Endothelial cell of umbilical vein (primary cell): ENCODE results near the gene LHX2.

Experiments used
- MYC ChIP-seq: IDR thresholded peaks from one replicate; pipeline ENCODE4 v1.6.1; 2011; ENCODE audit warnings: mild to moderate bottlenecking, low read depth, low read length
- TF ChIP-seq, protein P1 (sequence below), 2 donors: IDR thresholded peaks; 1 replicate in 1 of 2; 2 replicates in 1 of 2; pipeline ENCODE4 v1.5.1; 2011; ENCODE audit warnings: low read length in 2 of 2, mild to moderate bottlenecking in 2 of 2, moderate library complexity in 2 of 2, control low read depth in 1 of 2, inconsistent platforms in 1 of 2, low read depth in 1 of 2; ENCODE audit not compliant: insufficient read depth in 1 of 2; ENCODE audit errors: extremely low read depth in 1 of 2

GRCh38 chr9:124037790-124038189 is 26.2 kb downstream of the LHX2 start:
- TF ChIP-seq, protein P1, sequence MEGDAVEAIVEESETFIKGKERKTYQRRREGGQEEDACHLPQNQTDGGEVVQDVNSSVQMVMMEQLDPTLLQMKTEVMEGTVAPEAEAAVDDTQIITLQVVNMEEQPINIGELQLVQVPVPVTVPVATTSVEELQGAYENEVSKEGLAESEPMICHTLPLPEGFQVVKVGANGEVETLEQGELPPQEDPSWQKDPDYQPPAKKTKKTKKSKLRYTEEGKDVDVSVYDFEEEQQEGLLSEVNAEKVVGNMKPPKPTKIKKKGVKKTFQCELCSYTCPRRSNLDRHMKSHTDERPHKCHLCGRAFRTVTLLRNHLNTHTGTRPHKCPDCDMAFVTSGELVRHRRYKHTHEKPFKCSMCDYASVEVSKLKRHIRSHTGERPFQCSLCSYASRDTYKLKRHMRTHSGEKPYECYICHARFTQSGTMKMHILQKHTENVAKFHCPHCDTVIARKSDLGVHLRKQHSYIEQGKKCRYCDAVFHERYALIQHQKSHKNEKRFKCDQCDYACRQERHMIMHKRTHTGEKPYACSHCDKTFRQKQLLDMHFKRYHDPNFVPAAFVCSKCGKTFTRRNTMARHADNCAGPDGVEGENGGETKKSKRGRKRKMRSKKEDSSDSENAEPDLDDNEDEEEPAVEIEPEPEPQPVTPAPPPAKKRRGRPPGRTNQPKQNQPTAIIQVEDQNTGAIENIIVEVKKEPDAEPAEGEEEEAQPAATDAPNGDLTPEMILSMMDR (IDR thresholded peaks at IDR 0.05; ENCODE audit: extremely low read depth in 1 of 2, insufficient read depth in 1 of 2, low read depth in 1 of 2, low read length in 2 of 2): no peak
- TF ChIP-seq MYC: no peak
